ENCODE data around the gene PRB3.

The PRB3 gene

DNA sequence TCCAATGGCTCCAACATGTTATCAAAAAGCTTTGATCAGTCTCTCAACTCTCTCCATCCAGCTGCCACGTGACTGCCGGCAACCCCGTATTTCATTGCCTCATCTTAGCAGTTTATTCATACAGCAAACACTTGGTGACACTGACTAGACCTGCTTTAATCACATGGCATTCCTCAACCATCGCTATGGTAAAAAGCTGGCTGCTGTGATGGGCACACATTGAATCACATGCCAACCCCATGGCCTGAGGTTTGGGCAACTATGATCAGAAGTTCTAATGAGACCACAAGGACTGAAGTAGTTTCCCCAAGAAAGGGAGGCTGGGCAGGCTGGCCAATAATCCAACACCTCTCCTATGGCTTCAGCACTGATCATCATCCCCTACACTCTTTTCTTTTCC lies 42.1 kb downstream of the PRB3 start:
- no peak for TF ChIP-seq FOXK2 (IDR thresholded peaks at IDR 0.05)
- TF ChIP-seq ZNF384 (IDR thresholded peaks at IDR 0.05): no peak
- TF ChIP-seq PKNOX1 (IDR thresholded peaks at IDR 0.05): no peak
- no peak for TF ChIP-seq ARNT (IDR thresholded peaks at IDR 0.05)
- no peak for TF ChIP-seq LEF1 (IDR thresholded peaks at IDR 0.05; ENCODE audit: borderline replicate concordance)
- TF ChIP-seq TARDBP (IDR thresholded peaks at IDR 0.05): no peak
- TF ChIP-seq NFRKB (IDR thresholded peaks at IDR 0.05): no peak
- TF ChIP-seq HDGF (IDR thresholded peaks at IDR 0.05; ENCODE audit: borderline replicate concordance): no peak
- TF ChIP-seq SUZ12 (IDR thresholded peaks at IDR 0.05): no peak
- TF ChIP-seq SP1 (IDR thresholded peaks at IDR 0.05): no peak
- no peak for TF ChIP-seq FOXA1 (IDR thresholded peaks at IDR 0.05)
- no peak for TF ChIP-seq CTBP1 (IDR thresholded peaks at IDR 0.05; ENCODE audit: borderline replicate concordance)
- no peak for TF ChIP-seq BHLHE40 (IDR thresholded peaks at IDR 0.05; ENCODE audit: borderline replicate concordance)
- no peak for TF ChIP-seq FOXM1 (IDR thresholded peaks at IDR 0.05; ENCODE audit: borderline replicate concordance)
- TF ChIP-seq ELF4 (IDR thresholded peaks at IDR 0.05): no peak
- no peak for TF ChIP-seq L3MBTL2 (conservative IDR thresholded peaks at IDR 0.05)
- DNase-seq (ENCODE audit: extremely low spot score): no peak
- CTCF ChIA-PET: interaction anchor here (1.0 kb wide), 1 partner anchor 258 kb away, joined by 3 read pairs; no protein-coding TSS in a partner anchor
- POLR2A ChIA-PET: no interaction called here

All from HEK293T (cell line).